GM21381 (cell line): ENCODE data around the gene MYOZ1.
"Not testable (repeated sequence)": the region's sequence is repeated elsewhere in the genome, so short reads cannot be mapped to it uniquely, and the experiment has no call there.

ENCODE experiments used
- ATAC-seq: cut with Tn5 transposase; IDR thresholded peaks from one replicate; pipeline ENCODE4 v1.9.1; 2021; ENCODE audit warnings: mild to moderate bottlenecking, moderate library complexity; ENCODE audit not compliant: unreplicated experiment

MYOZ1 gene, protein sequence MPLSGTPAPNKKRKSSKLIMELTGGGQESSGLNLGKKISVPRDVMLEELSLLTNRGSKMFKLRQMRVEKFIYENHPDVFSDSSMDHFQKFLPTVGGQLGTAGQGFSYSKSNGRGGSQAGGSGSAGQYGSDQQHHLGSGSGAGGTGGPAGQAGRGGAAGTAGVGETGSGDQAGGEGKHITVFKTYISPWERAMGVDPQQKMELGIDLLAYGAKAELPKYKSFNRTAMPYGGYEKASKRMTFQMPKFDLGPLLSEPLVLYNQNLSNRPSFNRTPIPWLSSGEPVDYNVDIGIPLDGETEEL

GRCh38 chr10:73641328-73642060 is at the start of gene MYOZ1:
TSS of gene MYOZ1 (minus strand) at chr10:73641474. CDS start at chr10:73640017, 1,457 bp downstream.
- no peak for ATAC-seq

GRCh38 chr10:73690755-73691154 is 49.5 kb upstream of the MYOZ1 start:
- ATAC-seq = not testable (repeated sequence)

DNA sequence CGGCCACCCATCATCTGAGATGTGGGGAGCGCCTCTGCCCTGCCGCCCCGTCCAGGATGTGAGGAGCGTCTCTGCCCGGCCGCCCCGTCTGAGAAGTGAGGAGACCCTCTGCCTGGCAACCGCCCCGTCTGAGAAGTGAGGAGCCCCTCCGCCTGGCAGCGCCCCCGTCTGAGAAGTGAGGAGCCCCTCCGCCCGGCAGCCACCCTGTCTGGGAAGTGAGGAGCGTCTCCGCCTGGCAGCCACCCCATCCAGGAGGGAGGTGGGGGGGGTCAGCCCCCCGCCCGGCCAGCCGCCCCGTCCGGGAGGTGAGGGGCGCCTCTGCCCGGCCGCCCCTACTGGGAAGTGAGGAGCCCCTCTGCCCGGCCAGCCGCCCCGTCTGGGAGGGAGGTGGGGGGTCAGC is 48.3 kb upstream of the MYOZ1 start:
- not testable (repeated sequence) for ATAC-seq

DNA sequence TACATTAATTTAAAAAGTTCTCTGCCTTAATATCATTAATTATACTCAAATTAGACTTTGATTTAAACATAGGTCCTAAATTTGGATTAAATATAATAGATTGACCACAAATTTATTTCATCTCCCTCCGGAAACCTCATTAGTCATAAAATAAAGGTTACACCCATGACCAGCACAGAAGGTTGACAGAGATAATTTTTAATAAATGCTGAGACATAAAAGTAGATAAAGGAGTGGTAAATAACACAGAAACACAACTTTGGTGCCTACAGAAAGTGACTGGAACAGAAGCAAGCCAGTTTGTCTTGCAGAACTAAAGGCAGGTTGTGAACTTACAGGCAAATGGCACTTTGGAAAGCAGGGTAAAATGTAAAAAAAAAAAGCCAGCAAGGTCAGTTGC is 46.4 kb upstream of the MYOZ1 start:
- not testable (repeated sequence) for ATAC-seq

DNA sequence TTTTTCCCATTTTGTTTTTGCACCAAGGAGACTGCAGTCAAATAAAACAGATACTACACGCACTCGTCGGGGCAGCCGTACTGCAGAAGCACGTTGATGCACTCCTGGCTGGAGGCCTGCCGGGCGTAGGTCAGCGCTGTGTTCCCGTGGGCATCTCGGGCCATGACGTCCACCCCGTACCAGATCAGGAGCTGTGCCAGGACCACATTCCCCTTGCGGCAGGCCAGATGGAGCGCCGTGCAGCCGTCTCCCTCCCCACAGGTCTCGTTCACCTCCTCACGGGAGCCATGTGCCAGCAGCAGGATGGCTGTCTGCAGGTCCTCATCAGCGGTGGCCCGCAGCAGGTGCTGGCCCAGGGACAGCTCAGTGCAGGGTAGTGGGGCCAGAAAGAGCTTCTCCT is 33.3 kb upstream of the MYOZ1 start:
- not testable (repeated sequence) for ATAC-seq

DNA sequence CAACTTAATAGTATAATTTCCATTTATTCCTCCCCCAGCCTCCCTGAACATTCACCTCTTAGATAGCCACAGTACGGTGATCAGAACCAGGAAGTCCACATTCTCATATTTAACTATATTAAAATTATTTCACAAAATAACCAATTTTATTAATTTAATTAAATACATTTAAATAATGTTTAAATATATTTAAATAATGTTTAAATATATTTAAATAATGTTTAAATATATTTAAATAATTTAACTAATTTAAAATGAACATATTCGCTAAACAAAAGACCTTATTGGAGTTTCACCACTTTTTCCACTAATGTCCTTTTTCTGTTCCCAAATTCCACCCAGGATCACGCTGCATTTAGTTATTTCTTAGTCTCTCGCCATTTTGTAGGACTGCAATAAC is 27.1 kb upstream of the MYOZ1 start:
- not testable (repeated sequence) for ATAC-seq

- ATAC-seq = not testable (repeated sequence)
These were observed 25.0 kb upstream of the MYOZ1 start for GRCh38 chr10:73666153-73666809.

DNA sequence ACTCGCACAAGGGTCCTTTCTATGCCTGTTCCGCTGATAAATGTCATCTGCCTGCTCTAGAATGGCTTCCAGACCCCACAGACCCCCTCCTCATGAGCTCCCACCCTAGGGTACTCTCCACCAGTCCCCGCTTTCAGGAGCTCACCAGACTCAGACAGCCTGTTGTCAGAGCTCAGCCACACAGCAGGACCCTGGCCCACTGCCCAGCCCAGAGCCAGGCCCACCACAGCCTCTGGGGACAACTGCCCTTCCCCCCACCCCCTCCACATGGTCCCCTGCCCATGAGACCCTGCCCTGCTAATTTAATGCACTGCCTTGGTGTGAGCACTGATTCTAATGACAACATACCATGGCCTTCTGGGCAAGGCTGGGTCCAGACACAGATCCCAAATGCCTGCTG is 24.3 kb upstream of the MYOZ1 start:
- not testable (repeated sequence) for ATAC-seq

GRCh38 chr10:73664156-73665040 is 23.1 kb upstream of the MYOZ1 start:
- not testable (repeated sequence) for ATAC-seq

DNA sequence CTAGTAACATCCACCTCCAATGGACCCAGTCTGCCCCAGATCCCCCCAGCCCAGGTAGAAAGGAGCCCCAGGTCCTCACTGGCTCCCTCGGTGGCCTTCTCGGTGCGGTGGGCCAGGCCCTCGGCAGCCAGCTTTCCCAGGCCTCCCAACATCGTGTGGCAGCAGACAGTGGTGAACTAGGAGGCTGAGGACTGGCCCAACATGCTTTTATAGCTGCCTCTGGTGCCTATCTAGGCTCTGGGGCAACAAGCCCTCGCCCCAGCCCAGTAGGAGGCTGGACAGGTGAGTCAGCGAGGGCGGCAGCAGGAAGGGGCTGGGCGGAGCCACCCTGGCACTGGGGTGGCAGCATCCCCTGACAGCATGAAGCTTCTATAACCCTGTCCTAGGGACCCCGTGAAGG is 22.3 kb upstream of the MYOZ1 start:
- not testable (repeated sequence) for ATAC-seq

GRCh38 chr10:73662705-73663104 is 21.4 kb upstream of the MYOZ1 start:
- not testable (repeated sequence) for ATAC-seq

GRCh38 chr10:73655990-73656298 is 14.7 kb upstream of the MYOZ1 start, which contains the start of gene SYNPO2L:
TSS of gene SYNPO2L (minus strand) at chr10:73656029. CDS start at chr10:73655922, 107 bp downstream.
- ATAC-seq = no peak

GRCh38 chr10:73655257-73655989 is 14.1 kb upstream of the MYOZ1 start:
- no peak for ATAC-seq

DNA sequence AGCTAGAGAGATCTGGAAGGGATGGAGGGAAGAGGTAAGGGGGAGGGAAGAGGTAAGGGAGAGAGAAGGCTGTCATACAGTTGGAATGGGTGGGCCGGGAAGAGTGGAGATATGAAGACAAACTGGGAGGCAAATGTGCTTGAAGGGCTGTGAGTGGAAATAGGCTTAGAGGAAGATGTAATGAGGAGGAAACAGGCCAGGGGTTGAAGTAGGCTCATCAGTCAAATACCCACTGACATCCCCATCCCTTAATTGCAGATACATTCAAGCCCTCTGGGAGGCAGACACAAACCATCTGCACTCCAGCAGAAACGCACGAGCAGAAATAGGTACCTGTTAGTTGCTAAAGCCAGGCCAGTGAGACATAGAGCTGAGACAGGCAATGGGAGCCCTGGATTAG is 12.4 kb upstream of the MYOZ1 start:
- no peak for ATAC-seq

DNA sequence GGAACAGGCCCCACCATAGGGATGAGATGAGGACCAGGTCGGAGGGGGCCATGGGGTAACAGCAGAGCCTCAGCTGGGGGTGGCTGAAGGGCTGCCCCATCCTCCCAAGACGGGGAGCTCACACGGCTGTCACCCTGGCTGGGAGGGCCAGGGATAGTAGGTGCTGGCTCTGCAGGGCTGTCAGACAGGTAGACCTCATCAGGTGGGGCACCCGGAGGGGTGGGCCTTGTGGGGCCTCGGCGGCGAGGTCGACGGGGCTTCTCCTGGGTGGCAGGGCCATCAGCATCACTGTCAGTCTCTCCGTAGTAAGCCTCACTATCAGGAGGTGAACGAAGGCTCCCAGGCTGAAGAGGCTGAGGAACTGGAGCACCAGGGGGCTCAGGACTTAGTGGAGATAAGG is 11.9 kb upstream of the MYOZ1 start:
- no peak for ATAC-seq

- ATAC-seq = no peak
These were observed 9.5 kb upstream of the MYOZ1 start for GRCh38 chr10:73650537-73651331.

GRCh38 chr10:73649876-73650536 is 8.7 kb upstream of the MYOZ1 start:
- no peak for ATAC-seq

GRCh38 chr10:73648975-73649829 is 7.9 kb upstream of the MYOZ1 start:
- no peak for ATAC-seq
